ENCODE measurements around the gene CCM2. TPM values are rescaled to one million over a fixed set of nuclear protein-coding genes. Genes with fewer than 3 reads are reported as not detected.

The CCM2 gene
- total RNA-seq, 3 donors from 2014 or later = 33.4 to 43.8 (median 35.8) TPM

DNA sequence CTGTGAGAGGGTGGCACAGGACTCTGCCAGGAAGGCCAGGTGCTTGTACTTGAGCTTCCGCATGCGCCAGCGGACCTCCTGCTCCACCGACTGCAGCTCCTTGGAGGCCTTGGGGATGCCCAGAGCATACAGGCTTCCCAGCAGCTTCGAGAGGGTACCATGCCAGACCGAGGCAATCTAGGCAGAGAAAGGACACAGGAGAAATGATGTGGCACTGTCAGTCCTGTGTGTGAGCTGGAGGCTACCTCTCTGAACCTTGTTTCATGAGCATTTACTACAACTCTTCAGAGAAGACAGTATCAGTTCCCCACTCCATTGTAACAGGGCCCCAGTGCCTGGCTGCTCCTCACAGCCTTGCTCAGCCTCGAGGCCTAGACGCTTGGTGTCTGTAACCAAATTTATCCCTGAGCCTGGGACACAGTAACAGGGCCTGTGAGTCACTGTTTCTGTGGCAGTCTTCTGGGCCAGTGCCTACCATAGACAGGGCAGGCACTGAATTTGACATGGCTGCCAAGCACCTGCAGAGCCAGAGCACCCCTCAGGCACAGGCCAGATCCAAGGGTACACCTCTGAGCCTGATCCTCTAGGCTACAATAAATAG lies 105.7 kb downstream of the CCM2 start:
- DNase-seq (no peak), ATAC-seq (no peak)
- TF ChIP-seq, protein P1, sequence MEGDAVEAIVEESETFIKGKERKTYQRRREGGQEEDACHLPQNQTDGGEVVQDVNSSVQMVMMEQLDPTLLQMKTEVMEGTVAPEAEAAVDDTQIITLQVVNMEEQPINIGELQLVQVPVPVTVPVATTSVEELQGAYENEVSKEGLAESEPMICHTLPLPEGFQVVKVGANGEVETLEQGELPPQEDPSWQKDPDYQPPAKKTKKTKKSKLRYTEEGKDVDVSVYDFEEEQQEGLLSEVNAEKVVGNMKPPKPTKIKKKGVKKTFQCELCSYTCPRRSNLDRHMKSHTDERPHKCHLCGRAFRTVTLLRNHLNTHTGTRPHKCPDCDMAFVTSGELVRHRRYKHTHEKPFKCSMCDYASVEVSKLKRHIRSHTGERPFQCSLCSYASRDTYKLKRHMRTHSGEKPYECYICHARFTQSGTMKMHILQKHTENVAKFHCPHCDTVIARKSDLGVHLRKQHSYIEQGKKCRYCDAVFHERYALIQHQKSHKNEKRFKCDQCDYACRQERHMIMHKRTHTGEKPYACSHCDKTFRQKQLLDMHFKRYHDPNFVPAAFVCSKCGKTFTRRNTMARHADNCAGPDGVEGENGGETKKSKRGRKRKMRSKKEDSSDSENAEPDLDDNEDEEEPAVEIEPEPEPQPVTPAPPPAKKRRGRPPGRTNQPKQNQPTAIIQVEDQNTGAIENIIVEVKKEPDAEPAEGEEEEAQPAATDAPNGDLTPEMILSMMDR (IDR thresholded peaks at IDR 0.05) = no peak
- Histone ChIP-seq H3K36me3 (ENCODE audit: low read depth) (peaks cover 20% of the 10 kb centered on the region), H3K4me1 (ENCODE audit: low read depth) (peaks cover 28% of the 10 kb centered on the region), H3K9me3 (no peaks in the 10 kb centered on the region), H3K4me3 (no peak overlapping the region)
- intact Hi-C loops (cut with DNase I, micrococcal nuclease) = no loop called here

DNA sequence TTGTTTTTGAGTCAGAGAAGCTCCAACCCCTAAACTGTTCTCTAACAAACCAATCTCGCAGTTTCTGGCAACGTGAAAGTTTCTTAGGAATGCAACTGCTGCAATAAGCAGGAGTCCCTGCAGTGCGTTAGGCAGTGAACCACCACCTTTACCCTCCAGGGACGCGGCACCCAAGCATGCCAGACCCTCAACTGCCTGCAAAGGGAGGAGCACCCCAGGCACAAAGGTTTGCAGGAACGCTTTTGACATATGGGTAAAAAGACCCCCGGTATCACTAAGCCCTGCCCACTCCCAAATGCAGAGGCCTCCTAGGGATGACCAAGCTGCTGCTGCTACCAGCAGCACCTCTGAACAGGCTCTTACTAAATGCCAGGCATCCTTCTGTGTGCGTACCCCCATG lies 106.8 kb downstream of the CCM2 start:
- DNase-seq = no peak
- intact Hi-C loops (cut with DNase I, micrococcal nuclease) = no loop called here
- H3K4me1 ChIP-seq (ENCODE audit: low read depth) = peaks cover 31% of the 10 kb centered on the region
- H3K4me3 ChIP-seq = no peak overlapping the region
- H3K9me3 ChIP-seq = no peaks in the 10 kb centered on the region
- TF ChIP-seq, protein P1 (IDR thresholded peaks at IDR 0.05) = no peak
- H3K36me3 ChIP-seq (ENCODE audit: low read depth) = peaks cover 20% of the 10 kb centered on the region
- ATAC-seq = no peak

DNA sequence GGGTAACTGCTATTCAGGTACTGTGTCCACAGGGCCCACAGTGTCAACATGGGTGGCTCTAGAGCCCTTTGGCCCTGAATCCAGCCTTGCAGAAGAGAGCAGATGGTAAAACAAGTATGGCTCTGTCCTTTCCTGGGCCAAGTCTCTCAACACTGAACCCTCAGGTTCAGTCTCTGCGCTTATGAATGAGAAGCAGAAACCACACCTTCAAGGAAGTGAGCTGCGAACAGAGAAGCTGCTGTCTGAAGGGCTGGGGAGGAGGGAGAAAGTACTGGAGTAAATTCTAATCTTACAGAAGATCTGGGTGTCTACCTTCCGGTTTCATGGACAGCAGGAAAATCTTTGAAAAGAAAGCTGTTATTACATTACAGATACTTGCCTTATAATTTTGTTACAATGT lies 107.4 kb downstream of the CCM2 start:
- ATAC-seq (peak; percentile 1), DNase-seq (no peak)
- TF ChIP-seq, protein P1 (IDR thresholded peaks at IDR 0.05) = no peak
- Histone ChIP-seq H3K4me1 (ENCODE audit: low read depth) (peaks cover 31% of the 10 kb centered on the region), H3K36me3 (ENCODE audit: low read depth) (peaks cover 20% of the 10 kb centered on the region), H3K9me3 (no peaks in the 10 kb centered on the region), H3K4me3 (no peak overlapping the region)
- intact Hi-C loops (cut with DNase I, micrococcal nuclease) = no loop called here

DNA sequence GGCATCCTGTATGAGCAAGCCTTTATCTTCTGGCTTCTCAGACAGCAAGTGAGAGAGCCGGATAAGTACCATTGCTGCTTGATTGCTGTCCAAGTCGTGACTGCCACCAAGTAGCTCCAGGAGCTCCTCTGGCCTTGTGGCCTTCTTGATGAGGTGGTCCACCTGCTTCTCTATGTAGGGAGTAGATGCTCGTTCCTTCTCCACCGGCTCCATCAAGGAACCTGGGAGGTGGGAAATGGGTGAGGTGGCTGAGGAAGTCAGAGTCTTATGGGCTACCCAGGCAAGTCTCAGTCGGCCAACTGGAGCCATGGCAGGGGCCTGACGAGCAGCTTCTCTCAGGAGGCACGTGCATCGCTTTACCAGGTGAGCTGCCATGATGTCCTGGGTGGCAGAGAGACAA lies 108.9 kb downstream of the CCM2 start:
- ATAC-seq = no peak
- Histone ChIP-seq H3K4me1 (ENCODE audit: low read depth) (peaks cover 31% of the 10 kb centered on the region), H3K9me3 (no peaks in the 10 kb centered on the region), H3K36me3 (ENCODE audit: low read depth) (peaks cover 18% of the 10 kb centered on the region), H3K4me3 (no peak overlapping the region)
- intact Hi-C loops (cut with DNase I, micrococcal nuclease) = no loop called here
- TF ChIP-seq, protein P1 (IDR thresholded peaks at IDR 0.05) = no peak
- DNase-seq = no peak

DNA sequence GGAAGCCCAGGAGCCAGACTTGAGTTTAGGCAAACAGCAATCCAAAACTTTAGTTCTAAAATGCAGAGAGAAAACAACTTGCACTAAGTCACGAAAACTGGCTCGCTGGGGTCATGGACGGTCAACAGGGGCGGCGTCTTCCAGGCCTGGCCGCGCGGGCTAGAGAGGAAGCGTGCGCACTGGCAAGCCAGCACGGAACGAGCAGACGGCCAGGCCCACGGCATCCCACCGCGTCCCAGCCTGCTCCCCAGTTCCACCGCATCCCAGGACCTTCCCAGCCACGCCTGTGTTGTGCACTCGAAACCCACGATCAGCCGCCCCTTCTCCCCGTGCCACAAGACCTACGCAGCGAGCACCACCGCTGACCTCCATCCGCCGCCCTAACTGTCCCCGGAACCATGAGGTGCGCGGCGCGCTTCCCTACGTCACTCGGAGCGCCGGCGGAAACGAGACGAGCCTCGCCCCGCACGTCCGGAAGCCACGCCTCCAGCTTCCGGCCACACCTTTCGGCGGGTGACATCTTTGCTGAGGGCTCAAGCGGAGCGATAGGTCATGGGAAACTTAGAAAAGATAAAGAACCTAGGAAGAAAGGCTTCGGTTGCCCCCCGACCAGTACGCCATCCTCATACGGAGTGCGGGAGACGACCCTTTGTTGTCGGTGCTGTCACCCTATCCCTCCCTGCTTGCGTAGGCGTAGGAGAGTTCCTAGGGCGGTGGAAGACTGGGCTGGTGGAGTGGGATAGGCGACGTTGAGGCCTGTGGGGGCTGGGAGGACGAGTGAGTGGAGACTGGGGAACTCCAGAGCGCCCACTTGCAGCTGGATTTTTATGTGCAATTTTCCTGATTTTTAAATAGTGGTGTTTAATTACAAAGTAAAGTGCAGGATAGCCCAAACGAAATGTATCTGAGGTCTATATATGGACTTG lies 111.6 kb downstream of the CCM2 start, which contains the start of gene TBRG4:
TSS of gene TBRG4 (minus strand) at position 400 of the 926 bp plus-strand sequence. CDS start 2,460 bp downstream, outside the sequence.
- peak within 1 kb of the TSS; percentile 62 for H3K4me3 ChIP-seq
- no peaks in the 10 kb centered on the region for H3K36me3 ChIP-seq (ENCODE audit: low read depth)
- DNase-seq = peak; percentile 96 to 97 (median 97)
- intact Hi-C loops (cut with DNase I, micrococcal nuclease) = no loop called here
- ATAC-seq = peak; percentile 98
- H3K4me1 ChIP-seq (ENCODE audit: low read depth) = peaks cover 31% of the 10 kb centered on the region
- TF ChIP-seq, protein P1 (IDR thresholded peaks at IDR 0.05) = no peak
- no peaks in the 10 kb centered on the region for H3K9me3 ChIP-seq

Data from mucosa of descending colon (tissue), 3 donors.